ENCODE measurements around the gene MAD1L1.

GRCh38 chr7:2192831-2193534 lies 39.8 kb downstream of the MAD1L1 start:
- TF ChIP-seq CTCF (IDR thresholded peaks at IDR 0.05 in 8 of 11, conservative IDR thresholded peaks at IDR 0.05 in 3 of 11) (no peak), POLR2A (IDR thresholded peaks at IDR 0.05) (no peak), POLR2AphosphoS5 (IDR thresholded peaks at IDR 0.05) (no peak)
